Ovary (tissue), 3 donors: Measurements from ENCODE around the gene JPT2.

Experiments
- POLR2A ChIP-seq: fragments of 450-650 bp; IDR thresholded peaks from one replicate; pipeline ENCODE4 v1.6.1; 2017; ENCODE audit warnings: antibody characterized with exemption, mild to moderate bottlenecking, moderate library complexity
- TF ChIP-seq, protein P1 (sequence below), 3 donors: fragments of 450-650 bp in 2 of 3; fragments of 200-600 bp in 1 of 3; IDR thresholded peaks; one replicate each; pipeline versions ENCODE4 v1.5.1 to v1.8.0; 2016 to 2022; ENCODE audit warnings: antibody characterized with exemption in 3 of 3, mild to moderate bottlenecking in 1 of 3
- donor health status: DM: no; HTN: no; CAD: no.

- no peak for TF ChIP-seq POLR2A
- TF ChIP-seq, protein P1, sequence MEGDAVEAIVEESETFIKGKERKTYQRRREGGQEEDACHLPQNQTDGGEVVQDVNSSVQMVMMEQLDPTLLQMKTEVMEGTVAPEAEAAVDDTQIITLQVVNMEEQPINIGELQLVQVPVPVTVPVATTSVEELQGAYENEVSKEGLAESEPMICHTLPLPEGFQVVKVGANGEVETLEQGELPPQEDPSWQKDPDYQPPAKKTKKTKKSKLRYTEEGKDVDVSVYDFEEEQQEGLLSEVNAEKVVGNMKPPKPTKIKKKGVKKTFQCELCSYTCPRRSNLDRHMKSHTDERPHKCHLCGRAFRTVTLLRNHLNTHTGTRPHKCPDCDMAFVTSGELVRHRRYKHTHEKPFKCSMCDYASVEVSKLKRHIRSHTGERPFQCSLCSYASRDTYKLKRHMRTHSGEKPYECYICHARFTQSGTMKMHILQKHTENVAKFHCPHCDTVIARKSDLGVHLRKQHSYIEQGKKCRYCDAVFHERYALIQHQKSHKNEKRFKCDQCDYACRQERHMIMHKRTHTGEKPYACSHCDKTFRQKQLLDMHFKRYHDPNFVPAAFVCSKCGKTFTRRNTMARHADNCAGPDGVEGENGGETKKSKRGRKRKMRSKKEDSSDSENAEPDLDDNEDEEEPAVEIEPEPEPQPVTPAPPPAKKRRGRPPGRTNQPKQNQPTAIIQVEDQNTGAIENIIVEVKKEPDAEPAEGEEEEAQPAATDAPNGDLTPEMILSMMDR (IDR thresholded peaks at IDR 0.05), result no peak
These were observed 20.6 kb downstream of the JPT2 start for GRCh38 chr16:1698680-1699079.
